Stimulated activated CD4-positive, alpha-beta T cell treated with anti-CD3 and anti-CD28 coated beads, Interleukin-1b, Interleukin-23, amount 100 ng/mL, for 1 hour (primary cell): ENCODE results near the gene TMC4.
A peak's percentile ranks its signal among the peaks of the same experiment; 100 is the strongest.
"Not testable (repeated sequence)": the region's sequence is repeated elsewhere in the genome, so short reads cannot be mapped to it uniquely, and the experiment has no call there.

ENCODE experiments used
- DNase-seq, 2 donors: peaks; one replicate each; pipeline ENCODE4 v3.0.0-alpha.2; 2020; ENCODE audit warnings: low read depth in 2 of 2

Gene TMC4

GRCh38 chr19:54203151-54203611, 30.2 kb upstream of the TMC4 start:
- DNase-seq: no peak

- no peak for DNase-seq
Measured at GRCh38 chr19:54201980-54202379, 29.0 kb upstream of the TMC4 start.

GRCh38 chr19:54201172-54201701, 28.3 kb upstream of the TMC4 start:
- no peak for DNase-seq

- no peak for DNase-seq
Measured at GRCh38 chr19:54199401-54199800, 26.4 kb upstream of the TMC4 start.

- no peak for DNase-seq
Measured at GRCh38 chr19:54197121-54197520, 24.2 kb upstream of the TMC4 start.

GRCh38 chr19:54196536-54196935, 23.6 kb upstream of the TMC4 start:
- DNase-seq: no peak

- DNase-seq: not testable (repeated sequence)
Measured at GRCh38 chr19:54194463-54194862, 21.5 kb upstream of the TMC4 start.

GRCh38 chr19:54193011-54193410, 20.1 kb upstream of the TMC4 start:
- no peak for DNase-seq

GRCh38 chr19:54191811-54192453, 19.0 kb upstream of the TMC4 start:
- DNase-seq: no peak

GRCh38 chr19:54191011-54191810, 18.3 kb upstream of the TMC4 start, which contains the start of gene TSEN34:
TSS of gene TSEN34 (plus strand) at chr19:54191308. CDS start at chr19:54191365, 57 bp downstream.
- DNase-seq: peak; percentile 77 to 78

- peak; percentile 100 for DNase-seq
Measured at GRCh38 chr19:54190503-54191010, 17.6 kb upstream of the TMC4 start.

GRCh38 chr19:54189735-54190502, 17.0 kb upstream of the TMC4 start:
- peak; percentile 100 for DNase-seq

GRCh38 chr19:54189145-54189734, 16.3 kb upstream of the TMC4 start, which contains the start of gene MBOAT7:
TSS of gene MBOAT7 (minus strand) at chr19:54189580. CDS start at chr19:54188508, 1,072 bp downstream.
- no peak for DNase-seq

GRCh38 chr19:54188215-54188871, 15.4 kb upstream of the TMC4 start:
- DNase-seq: peak in 1 of 2 donors; percentile 21

GRCh38 chr19:54186934-54187381, 14.0 kb upstream of the TMC4 start:
- DNase-seq: no peak

- no peak for DNase-seq
Measured at GRCh38 chr19:54186351-54186750, 13.4 kb upstream of the TMC4 start.

- DNase-seq: no peak
Measured at GRCh38 chr19:54183431-54183830, 10.5 kb upstream of the TMC4 start.

GRCh38 chr19:54181894-54182293, 8.9 kb upstream of the TMC4 start:
- not testable (repeated sequence) for DNase-seq

- DNase-seq: no peak
Measured at GRCh38 chr19:54180691-54181091, 7.7 kb upstream of the TMC4 start.

GRCh38 chr19:54179921-54180461, 7.0 kb upstream of the TMC4 start:
- no peak for DNase-seq
